ENCODE measurements around the gene SHC4.

- no peak for TF ChIP-seq MAX (IDR thresholded peaks at IDR 0.05)
- TF ChIP-seq CHD1 (IDR thresholded peaks at IDR 0.05; ENCODE audit: low read depth, low read length) = no peak
- no peak for TF ChIP-seq RBBP5 (IDR thresholded peaks at IDR 0.05; ENCODE audit: borderline replicate concordance, low read depth, low read length)
- peak in 2 of 3 experiments; percentile 67 to 68; a peak in 3 of 4 replicates for TF ChIP-seq CTCF (IDR thresholded peaks at IDR 0.05; ENCODE audit: control extremely low read depth in 1 of 3, insufficient read depth in 1 of 3, low read depth in 1 of 3, low read length in 3 of 3)
- TF ChIP-seq POLR2A (IDR thresholded peaks at IDR 0.05; ENCODE audit: control extremely low read depth in 1 of 2, low read depth in 2 of 2, low read length in 2 of 2) = no peak
- TF ChIP-seq EZH2 (IDR thresholded peaks at IDR 0.05; ENCODE audit: low read depth, low read length, severe bottlenecking) = no peak
- no peak for TF ChIP-seq JUN (IDR thresholded peaks at IDR 0.05; ENCODE audit: low read depth, low read length)
- TF ChIP-seq GABPA (IDR thresholded peaks at IDR 0.05; ENCODE audit: borderline replicate concordance, insufficient read depth, low read length) = no peak
- TF ChIP-seq PHF8 (conservative IDR thresholded peaks at IDR 0.05; ENCODE audit: low read depth, low read length) = no peak
- no peak for TF ChIP-seq SIRT6 (IDR thresholded peaks at IDR 0.05; ENCODE audit: low read length)
These were observed 101.8 kb downstream of the SHC4 start for GRCh38 chr15:48861813-48862431.
